B cell (primary cell): Measurements from ENCODE around the gene XPNPEP1. TPM values are rescaled to one million over a fixed set of nuclear protein-coding genes. Genes with fewer than 3 reads are reported as not detected.

Experiments used
- ATAC-seq: fragments of 200-7000 bp; cut with Tn5 transposase; one replicate; pipeline ENCODE4 v1.10.0; 2021; ENCODE audit warnings: low read depth, mild to moderate bottlenecking, moderate number of reproducible peaks, moderate library complexity
- CTCF ChIA-PET: fragments of 350-600 bp; sonication (Branson Sonifier 250); formaldehyde crosslinking; loops from one replicate; lab custom pipeline; 2021; ENCODE audit warnings: antibody characterized with exemption, inconsistent platforms; lab: Charles Lee
- POLR2A ChIA-PET: fragments of 350-600 bp; sonication (Branson Sonifier 250); formaldehyde crosslinking; loops from one replicate; lab custom pipeline; 2021; ENCODE audit warnings: antibody characterized with exemption; lab: Charles Lee
- DNase-seq: peaks from one replicate; pipeline ENCODE4 v3.0.0; 2013
- H2AFZ ChIP-seq: 2 replicates; pipeline ENCODE4 v1.6.1; 2012; ENCODE audit warnings: mild to moderate bottlenecking, low read depth, low read length; ENCODE audit not compliant: insufficient read depth, poor library complexity, severe bottlenecking
- H3K27ac ChIP-seq, 2 donors: 1 replicate in 1 of 2; 2 replicates in 1 of 2; pipeline ENCODE4 v1.5.1; 2012 to 2013; ENCODE audit warnings: low read length in 2 of 2, mild to moderate bottlenecking in 2 of 2, moderate library complexity in 1 of 2
- H3K27me3 ChIP-seq, 4 experiments: fragments of 200-600 bp in 1 of 4; sonication (generic) in 1 of 4; replicated peaks in 1 of 4; 1 replicate in 2 of 4; 2 replicates in 2 of 4; pipeline versions ENCODE4 v1.6.1 to v1.7.0; 2013 to 2016; ENCODE audit warnings: low read length in 3 of 4, mild to moderate bottlenecking in 2 of 4, mixed read lengths in 1 of 4, moderate library complexity in 1 of 4; ENCODE audit not compliant: insufficient read depth in 4 of 4, control insufficient read depth in 3 of 4; ENCODE audit errors: control extremely low read depth in 1 of 4
- H3K36me3 ChIP-seq, 2 experiments: replicated peaks in 1 of 2; 1 replicate in 1 of 2; 2 replicates in 1 of 2; pipeline versions ENCODE4 v1.6.1 to v1.7.1; 2013; ENCODE audit warnings: low read length in 1 of 2; ENCODE audit not compliant: insufficient read depth in 2 of 2, control insufficient read depth in 1 of 2; ENCODE audit errors: control extremely low read depth in 1 of 2, extremely low read depth in 1 of 2
- H3K4me1 ChIP-seq, 2 donors: fragments of 200-600 bp in 1 of 2; sonication (generic) in 1 of 2; 1 replicate in 1 of 2; 2 replicates in 1 of 2; pipeline versions ENCODE4 v1.5.1 to v1.6.1; 2013 to 2017; ENCODE audit warnings: low read length in 2 of 2; ENCODE audit not compliant: control insufficient read depth in 2 of 2, insufficient read depth in 2 of 2
- H3K4me2 ChIP-seq: replicated peaks from 2 replicates; pipeline ENCODE3; 2012; ENCODE audit warnings: mild to moderate bottlenecking, low read depth, low read length; ENCODE audit not compliant: poor library complexity, severe bottlenecking
- H3K4me3 ChIP-seq, 5 experiments: fragments of 200-600 bp in 1 of 5; sonication (generic) in 1 of 5; 1 replicate in 3 of 5; 2 replicates in 2 of 5; pipeline versions ENCODE4 v1.5.1 to v1.7.0; 2011 to 2016; ENCODE audit warnings: low read length in 4 of 5, mild to moderate bottlenecking in 4 of 5, low read depth in 2 of 5, control low read depth in 1 of 5, moderate library complexity in 1 of 5; ENCODE audit not compliant: insufficient read depth in 1 of 5; ENCODE audit errors: control extremely low read depth in 1 of 5, extremely low read depth in 1 of 5
- H3K79me2 ChIP-seq: fragments of 200-600 bp; sonication (generic); one replicate; pipeline ENCODE4 v1.6.0; 2016; ENCODE audit warnings: low read length; ENCODE audit not compliant: control insufficient read depth, insufficient read depth
- H3K9ac ChIP-seq: fragments of 200-600 bp; sonication (generic); 2 replicates; pipeline ENCODE4 v1.6.1; 2017; ENCODE audit warnings: mild to moderate bottlenecking, low read length, moderate library complexity
- H3K9me3 ChIP-seq, 3 donors: one replicate each; pipeline versions ENCODE4 v1.6.1 to v1.7.1; 2013; ENCODE audit warnings: low read length in 2 of 3; ENCODE audit not compliant: control insufficient read depth in 2 of 3, insufficient read depth in 1 of 3; ENCODE audit errors: control extremely low read depth in 1 of 3
- H4K20me1 ChIP-seq: 2 replicates; pipeline ENCODE4 v1.6.0; 2012; ENCODE audit warnings: mild to moderate bottlenecking, low read length; ENCODE audit not compliant: insufficient read depth, control insufficient read depth, poor library complexity, severe bottlenecking
- H3K27ac Mint-ChIP-seq: one replicate; pipeline ENCODE4 v1.8.0; 2021; ENCODE audit warnings: mixed read lengths
- H3K27me3 Mint-ChIP-seq: one replicate; pipeline ENCODE4 v1.8.0; 2021; ENCODE audit warnings: mixed read lengths
- H3K4me1 Mint-ChIP-seq: one replicate; pipeline ENCODE4 v1.8.0; 2021; ENCODE audit warnings: mixed read lengths
- H3K4me3 Mint-ChIP-seq: one replicate; pipeline ENCODE4 v1.8.0; 2021; ENCODE audit warnings: mixed read lengths
- H3K9me3 Mint-ChIP-seq: one replicate; pipeline ENCODE4 v1.8.0; 2022; ENCODE audit warnings: mixed read lengths; ENCODE audit not compliant: insufficient read depth
- CTCF ChIP-seq: fragments of 200-600 bp; IDR thresholded peaks from one replicate; pipeline ENCODE4 v1.8.0; 2022; ENCODE audit warnings: antibody characterized with exemption, mild to moderate bottlenecking
- EZH2 ChIP-seq: IDR thresholded peaks from 2 replicates; pipeline ENCODE4 v1.6.1; 2012; ENCODE audit warnings: borderline replicate concordance, low read depth, mild to moderate bottlenecking, moderate library complexity, low read length; ENCODE audit not compliant: insufficient read depth, poor library complexity, severe bottlenecking
- WGBS: methylation state at CpG from one replicate; pipeline ENCODE4 v1.1.5; 2013; ENCODE audit warnings: missing lambda C conversion rate; ENCODE audit not compliant: insufficient coverage; 5-methylcytosine and 5-hydroxymethylcytosine counted together
- intact Hi-C: fragments of 100-400 bp; cut with micrococcal nuclease; formaldehyde crosslinking; loops from one replicate; pipeline ENCODE4 v1.10.0; 2022
- polyA plus RNA-seq: library from polyadenylated mRNA; depleted of rRNA; stranded (reverse); fragments of >200 nt; gene quantifications from 2 replicates; pipeline ENCODE4 v1.2.3, GENCODE V29; 2012
- total RNA-seq, 2 donors: library from RNA; stranded (reverse); fragments of 120-200 nt in 1 of 2; gene quantifications; 1 replicate in 1 of 2; 2 replicates in 1 of 2; pipeline versions ENCODE4 v1.2.3 to v1.2.4, GENCODE V29; 2013 to 2022

The XPNPEP1 gene
- total and polyA plus RNA-seq, 2 donors (not counting 1 experiment from before 2014, with no cell fraction given): 60.6 to 70.8 TPM

DNA sequence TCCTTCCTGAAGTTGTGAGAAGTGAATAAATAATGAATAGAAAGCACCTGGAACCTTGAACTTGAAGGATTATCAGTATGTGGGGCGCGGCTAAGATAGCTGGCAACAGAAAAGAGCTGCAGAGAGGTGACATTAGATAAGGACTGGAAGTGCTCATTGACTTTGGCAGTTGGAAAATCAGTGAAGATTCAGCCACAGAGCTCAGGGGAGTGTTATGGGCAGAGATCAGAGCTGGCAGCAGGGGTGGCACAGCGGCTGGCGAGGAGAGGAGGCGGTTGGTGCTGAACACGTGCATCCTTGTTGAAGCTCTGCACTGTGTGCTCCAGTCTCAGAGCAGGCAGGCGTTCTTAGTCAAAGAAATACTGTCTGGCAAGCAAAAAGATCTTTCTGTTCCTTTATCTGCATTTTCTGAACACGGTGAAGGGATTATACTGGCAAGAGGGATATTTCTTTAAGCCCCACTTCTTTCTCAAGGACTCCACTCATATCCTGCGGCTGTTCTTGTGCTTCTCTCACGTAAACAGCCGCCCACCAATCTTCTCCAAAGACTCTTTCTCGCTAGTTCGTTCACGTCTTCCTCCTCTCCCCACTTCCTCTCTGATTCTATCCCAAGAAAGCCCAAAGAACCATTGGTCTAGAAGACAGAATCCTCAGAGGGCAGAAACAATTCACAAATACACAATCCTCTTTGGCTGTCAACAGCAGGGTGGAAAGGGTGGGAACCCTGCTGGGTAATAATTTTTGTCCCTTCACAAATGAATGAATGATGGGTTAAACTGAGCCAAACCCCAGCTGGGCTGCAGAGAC, 45.8 kb upstream of the XPNPEP1 start:
- ChIA-PET POLR2A (no interaction called here), CTCF (interaction anchor here (1.6 kb wide), 1 partner anchor 9 kb away, joined by 13 read pairs; no protein-coding TSS in a partner anchor)
- H3K27ac ChIP-seq: no peak overlapping the region
- H3K36me3 ChIP-seq: no peaks in the 10 kb centered on the region
- Mint-ChIP-seq H3K9me3 (no peaks in the 10 kb centered on the region), H3K27me3 (no peaks in the 10 kb centered on the region), H3K27ac (no peak overlapping the region), H3K4me1 (no peaks in the 10 kb centered on the region), H3K4me3 (no peak overlapping the region)
- no peak overlapping the region for H3K4me2 ChIP-seq
- H3K79me2 ChIP-seq: no peaks in the 10 kb centered on the region
- H3K4me3 ChIP-seq: no peak overlapping the region
- H3K9ac ChIP-seq: no peak overlapping the region
- H3K9me3 ChIP-seq: no peaks in the 10 kb centered on the region
- DNase-seq (no peak), ATAC-seq (no peak)
- TF ChIP-seq EZH2 (no peak), CTCF (no peak)
- WGBS: 93% methylated on average over 12 of the region's 14 CpGs
- H4K20me1 ChIP-seq: no peaks in the 10 kb centered on the region
- intact Hi-C loops: no loop called here
- H3K4me1 ChIP-seq: no peaks in the 10 kb centered on the region
- H2AFZ ChIP-seq: no peak overlapping the region
- H3K27me3 ChIP-seq: peaks cover 0 to 5% (median 0%) of the 10 kb centered on the region in 4 experiments

DNA sequence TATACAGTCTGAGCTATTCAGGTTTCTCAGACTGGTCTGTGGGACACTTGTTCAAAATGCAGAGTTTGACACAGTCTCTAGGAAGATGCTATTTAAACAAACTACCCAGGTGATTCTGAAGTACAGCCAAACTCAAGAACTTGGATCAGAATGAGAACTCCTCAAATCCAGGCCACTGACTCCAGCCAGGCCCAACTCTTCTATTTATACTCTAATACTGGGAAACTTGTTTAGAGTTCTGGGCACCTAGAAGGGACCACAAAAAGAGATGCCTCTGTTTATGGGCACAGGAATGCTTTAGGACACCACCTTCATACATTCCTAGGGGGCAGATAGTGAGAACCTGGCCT, 44.4 kb upstream of the XPNPEP1 start:
- H2AFZ ChIP-seq: no peak overlapping the region
- no peak overlapping the region for H3K4me2 ChIP-seq
- H3K36me3 ChIP-seq: no peaks in the 10 kb centered on the region
- H3K4me1 Mint-ChIP-seq: no peaks in the 10 kb centered on the region
- ATAC-seq: no peak
- no peaks in the 10 kb centered on the region for H3K27me3 Mint-ChIP-seq
- no peaks in the 10 kb centered on the region for H3K79me2 ChIP-seq
- H3K4me3 Mint-ChIP-seq: no peak overlapping the region
- H3K27me3 ChIP-seq: peaks cover 0 to 5% (median 0%) of the 10 kb centered on the region in 4 experiments
- ChIA-PET CTCF (interaction anchor here (0.8 to 1.6 kb wide), 3 partner anchors 8 to 11 kb away, joined by 3 to 13 read pairs (median 4); no protein-coding TSS in a partner anchor), POLR2A (no interaction called here)
- H3K9ac ChIP-seq: no peak overlapping the region
- no peak overlapping the region for H3K27ac ChIP-seq
- no peaks in the 10 kb centered on the region for H4K20me1 ChIP-seq
- DNase-seq: no peak
- intact Hi-C loops: no loop called here
- TF ChIP-seq CTCF (no peak), EZH2 (no peak)
- H3K4me1 ChIP-seq: no peaks in the 10 kb centered on the region
- no peak overlapping the region for H3K27ac Mint-ChIP-seq
- H3K9me3 ChIP-seq: no peaks in the 10 kb centered on the region
- H3K4me3 ChIP-seq: no peak overlapping the region
- no peaks in the 10 kb centered on the region for H3K9me3 Mint-ChIP-seq
